GM12801 (cell line): Measurements from ENCODE around the gene LRP2.

Experiments
- CTCF ChIP-seq: IDR thresholded peaks from one replicate; pipeline ENCODE4 v1.5.1; 2011; ENCODE audit warnings: control low read depth; ENCODE audit not compliant: insufficient read length; ENCODE audit errors: extremely low read depth

The LRP2 gene

GRCh38 chr2:169116993-169117392, 245.3 kb downstream of the LRP2 start:
- TF ChIP-seq CTCF, result no peak

GRCh38 chr2:169116327-169116726, 246.0 kb downstream of the LRP2 start:
- no peak for TF ChIP-seq CTCF

- TF ChIP-seq CTCF, result no peak
Observed at GRCh38 chr2:169114056-169114455, 248.3 kb downstream of the LRP2 start.

- TF ChIP-seq CTCF, result no peak
Observed at GRCh38 chr2:169112841-169113240, 249.5 kb downstream of the LRP2 start.

- TF ChIP-seq CTCF, result no peak
Observed at GRCh38 chr2:169110916-169111315, 251.4 kb downstream of the LRP2 start.

GRCh38 chr2:169110419-169110818, 251.9 kb downstream of the LRP2 start:
- TF ChIP-seq CTCF, result no peak

- peak; percentile 31 for TF ChIP-seq CTCF
Observed at GRCh38 chr2:169109502-169110409, 252.6 kb downstream of the LRP2 start.
